Smooth muscle cell (in vitro differentiated cells): ENCODE data around the gene PFKP. TPM values are rescaled to one million over a fixed set of nuclear protein-coding genes. Genes with fewer than 3 reads are reported as not detected.

Source experiments
- DNase-seq: peaks from one replicate; lab custom pipeline; 2025; ENCODE audit not compliant: unreplicated experiment; lab: John Stamatoyannopoulos, UW
- H2AFZ ChIP-seq: fragments of 200-600 bp; sonication (generic); 2 replicates; pipeline ENCODE4 v1.6.0; 2016; ENCODE audit warnings: antibody characterized with exemption, low read depth, mild to moderate bottlenecking
- H3F3A ChIP-seq: fragments of 200-600 bp; sonication (generic); 2 replicates; pipeline ENCODE4 v1.6.0; 2017; ENCODE audit warnings: antibody characterized with exemption, low read depth
- H3K27ac ChIP-seq: fragments of 200-600 bp; sonication (generic); 2 replicates; pipeline ENCODE4 v1.5.1; 2016; ENCODE audit warnings: low read depth, mild to moderate bottlenecking
- H3K27me3 ChIP-seq: fragments of 200-600 bp; sonication (generic); 2 replicates; pipeline ENCODE4 v1.6.1; 2016; ENCODE audit warnings: low read depth, mild to moderate bottlenecking
- H3K36me3 ChIP-seq: fragments of 200-600 bp; sonication (generic); 2 replicates; pipeline ENCODE4 v1.5.1; 2016; ENCODE audit warnings: low read depth
- H3K4me1 ChIP-seq: fragments of 200-600 bp; sonication (generic); 2 replicates; pipeline ENCODE4 v1.5.1; 2016; ENCODE audit warnings: low read depth
- H3K4me2 ChIP-seq: fragments of 200-600 bp; sonication (generic); 2 replicates; pipeline ENCODE4 v1.6.0; 2016; ENCODE audit warnings: mild to moderate bottlenecking
- H3K4me3 ChIP-seq: fragments of 200-600 bp; sonication (generic); 2 replicates; pipeline ENCODE4 v1.5.1; 2016; ENCODE audit warnings: mild to moderate bottlenecking
- H3K79me2 ChIP-seq: fragments of 200-600 bp; sonication (generic); 2 replicates; pipeline ENCODE4 v1.6.0; 2016; ENCODE audit warnings: low read depth, mild to moderate bottlenecking
- H3K9ac ChIP-seq: fragments of 200-600 bp; sonication (generic); 2 replicates; pipeline ENCODE4 v1.6.0; 2016; ENCODE audit warnings: low read depth
- H3K9me3 ChIP-seq: fragments of 200-600 bp; sonication (generic); replicated peaks from 2 replicates; pipeline ENCODE4 v1.5.1; 2016; ENCODE audit warnings: low read depth
- H4K20me1 ChIP-seq: fragments of 200-600 bp; sonication (generic); 2 replicates; pipeline ENCODE4 v1.6.0; 2016; ENCODE audit warnings: low read depth
- CTCF ChIP-seq: fragments of 200-600 bp; sonication (generic); IDR thresholded peaks from 2 replicates; pipeline ENCODE4 v1.5.1; 2017; ENCODE audit warnings: borderline replicate concordance, mild to moderate bottlenecking, antibody characterized with exemption; ENCODE audit not compliant: insufficient read depth, poor library complexity, severe bottlenecking
- WGBS: methylation state at CpG from one replicate; pipeline ENCODE4 v1.1.7; 2016; ENCODE audit warnings: low lambda C conversion rate; 5-methylcytosine and 5-hydroxymethylcytosine counted together
- polyA plus RNA-seq: library from polyadenylated mRNA; unstranded; fragments of >200 nt; fragmentation: Nextera tagmentation; extraction: Ambion mirVana; gene quantifications from 2 replicates; pipeline ENCODE4 v1.2.1, GENCODE V29; 2016
- total RNA-seq: library from RNA; depleted of rRNA; stranded (reverse); fragments of >200 nt; gene quantifications from 2 replicates; pipeline ENCODE4 v1.2.3, GENCODE V29; 2014

The PFKP gene
- total and polyA plus RNA-seq, 2 experiments from 2014 or later, result 178 to 203 TPM

GRCh38 chr10:3093996-3094395, 26.6 kb downstream of the PFKP start:
- peak overlapping the region; percentile 99 for H3K27ac ChIP-seq
- peak overlapping the region; percentile 79 for H3K4me2 ChIP-seq
- no peak for DNase-seq
- H3K36me3 ChIP-seq, result no peaks in the 10 kb centered on the region
- no peaks in the 10 kb centered on the region for H3K27me3 ChIP-seq
- H3K4me3 ChIP-seq, result no peak overlapping the region
- peaks cover 49% of the 10 kb centered on the region for H3F3A ChIP-seq
- no peak overlapping the region for H2AFZ ChIP-seq
- H3K9me3 ChIP-seq, result no peaks in the 10 kb centered on the region
- H4K20me1 ChIP-seq, result no peaks in the 10 kb centered on the region
- H3K9ac ChIP-seq, result peak overlapping the region; percentile 48
- H3K4me1 ChIP-seq, result peaks cover 31% of the 10 kb centered on the region
- H3K79me2 ChIP-seq, result peaks cover 57% of the 10 kb centered on the region
- 75% methylated on average over 5 of the region's 5 CpGs for WGBS
- no peak for TF ChIP-seq CTCF

- TF ChIP-seq CTCF, result no peak
- Histone ChIP-seq H3K4me3 (no peak overlapping the region), H3K27me3 (no peaks in the 10 kb centered on the region), H3K4me2 (peak overlapping the region; percentile 79), H3K4me1 (peaks cover 31% of the 10 kb centered on the region), H3K79me2 (peaks cover 51% of the 10 kb centered on the region), H2AFZ (no peak overlapping the region), H3K9ac (peak overlapping the region; percentile 48), H3F3A (peaks cover 49% of the 10 kb centered on the region), H3K9me3 (no peaks in the 10 kb centered on the region), H3K36me3 (no peaks in the 10 kb centered on the region), H4K20me1 (no peaks in the 10 kb centered on the region), H3K27ac (peak overlapping the region; percentile 99)
- WGBS, result 3% methylated on average over 5 of the region's 5 CpGs
- no peak for DNase-seq
Measured at GRCh38 chr10:3094609-3095036, 27.3 kb downstream of the PFKP start.

- Histone ChIP-seq H2AFZ (no peak overlapping the region), H3K27me3 (no peaks in the 10 kb centered on the region), H3K36me3 (no peaks in the 10 kb centered on the region), H3K9ac (peak overlapping the region; percentile 95), H3K4me1 (peaks cover 29% of the 10 kb centered on the region), H3K79me2 (peaks cover 47% of the 10 kb centered on the region), H3K9me3 (no peaks in the 10 kb centered on the region), H4K20me1 (no peaks in the 10 kb centered on the region), H3K4me3 (no peak overlapping the region), H3F3A (peaks cover 42% of the 10 kb centered on the region), H3K27ac (peak overlapping the region; percentile 99), H3K4me2 (peak overlapping the region; percentile 80)
- TF ChIP-seq CTCF, result no peak
- WGBS, result 5% methylated on average over 17 of the region's 17 CpGs
- DNase-seq, result no peak
Measured at GRCh38 chr10:3095373-3096139, 28.2 kb downstream of the PFKP start.

GRCh38 chr10:3096149-3096548, 28.8 kb downstream of the PFKP start:
- no peak for DNase-seq
- peaks cover 42% of the 10 kb centered on the region for H3F3A ChIP-seq

More at GRCh38 chr10:3096149-3096548, 28.8 kb downstream of the PFKP start:
- Histone ChIP-seq H3K9me3 (no peaks in the 10 kb centered on the region), H4K20me1 (no peaks in the 10 kb centered on the region), H3K4me3 (no peak overlapping the region), H3K36me3 (no peaks in the 10 kb centered on the region), H3K79me2 (peaks cover 50% of the 10 kb centered on the region), H3K27ac (peak overlapping the region; percentile 99), H3K27me3 (no peaks in the 10 kb centered on the region), H3K4me1 (peaks cover 23% of the 10 kb centered on the region), H3K4me2 (peak overlapping the region; percentile 80), H3K9ac (peak overlapping the region; percentile 95), H2AFZ (no peak overlapping the region)
- TF ChIP-seq CTCF, result no peak
- 67% methylated on average over 16 of the region's 16 CpGs for WGBS
